ENCODE results near the gene TOR1AIP2.

DNA sequence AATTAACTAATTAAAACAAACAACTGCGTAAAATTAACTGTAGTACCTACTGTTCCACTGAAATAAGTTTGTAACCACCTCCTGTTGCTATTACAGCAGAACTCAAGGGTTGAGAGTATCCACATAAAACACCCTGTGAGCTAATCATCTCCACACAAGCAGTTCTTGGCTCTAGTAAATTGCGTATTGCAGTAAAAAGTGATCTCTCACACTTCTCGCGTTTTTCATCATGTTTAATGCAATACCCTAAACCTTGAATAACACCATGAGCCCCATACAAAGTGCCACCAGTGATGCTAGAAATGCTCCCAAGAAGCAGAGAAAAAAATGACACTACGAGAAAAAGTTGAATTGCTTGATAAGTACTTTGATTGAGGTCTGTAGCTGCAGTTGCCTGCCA, 47.7 kb upstream of the TOR1AIP2 start:
- TF ChIP-seq POLR2AphosphoS5 (IDR thresholded peaks at IDR 0.05; ENCODE audit: low read depth, low read length): no peak
- no peak for TF ChIP-seq POLR2A (IDR thresholded peaks at IDR 0.05; ENCODE audit: low read depth, low read length)
- no peak for TF ChIP-seq TAF1 (IDR thresholded peaks at IDR 0.05; ENCODE audit: low read depth, low read length)

All from GM12891 (cell line).